NCI-H2107 treated with DMSO at 0.1 percent for 48 hours (cell line): Measurements from ENCODE around the gene PRPF31.
"Not testable (repeated sequence)": the region's sequence is repeated elsewhere in the genome, so short reads cannot be mapped to it uniquely, and the experiment has no call there.

Experiments
- DNase-seq: peaks from one replicate; lab custom pipeline; 2025; ENCODE audit not compliant: unreplicated experiment; lab: John Stamatoyannopoulos, UW

The PRPF31 gene

GRCh38 chr19:54160182-54160811 is 44.7 kb downstream of the PRPF31 start:
- DNase-seq = no peak

- peak; percentile 18 for DNase-seq
Measured at GRCh38 chr19:54160854-54161253, 45.3 kb downstream of the PRPF31 start.

- no peak for DNase-seq
Measured at GRCh38 chr19:54162241-54162805, 46.8 kb downstream of the PRPF31 start.

- DNase-seq = no peak
Measured at GRCh38 chr19:54162884-54163283, 47.3 kb downstream of the PRPF31 start.

- DNase-seq = no peak
Measured at GRCh38 chr19:54164369-54165068, 49.0 kb downstream of the PRPF31 start.

- DNase-seq = no peak
Measured at GRCh38 chr19:54165222-54165621, 49.7 kb downstream of the PRPF31 start.

- DNase-seq = peak; percentile 61
Measured at GRCh38 chr19:54168174-54168917, 52.8 kb downstream of the PRPF31 start.

GRCh38 chr19:54169149-54169740 is 53.7 kb downstream of the PRPF31 start:
- DNase-seq = no peak

GRCh38 chr19:54171736-54172431 is 56.3 kb downstream of the PRPF31 start:
- not testable (repeated sequence) for DNase-seq

- DNase-seq = peak; percentile 67
Measured at GRCh38 chr19:54172471-54173358, 57.2 kb downstream of the PRPF31 start, which contains the start of gene TMC4. TSS of gene TMC4 (minus strand) at chr19:54173160. CDS start at chr19:54173117, 43 bp downstream.

GRCh38 chr19:54173359-54173699 is 57.8 kb downstream of the PRPF31 start:
- no peak for DNase-seq

GRCh38 chr19:54173951-54174834 is 58.6 kb downstream of the PRPF31 start:
- no peak for DNase-seq

- peak; percentile 67 for DNase-seq
Measured at GRCh38 chr19:54178581-54179261, 63.2 kb downstream of the PRPF31 start.

GRCh38 chr19:54179262-54179852 is 63.8 kb downstream of the PRPF31 start:
- DNase-seq = no peak

- peak; percentile 74 for DNase-seq
Measured at GRCh38 chr19:54179921-54180461, 64.4 kb downstream of the PRPF31 start.

- DNase-seq = no peak
Measured at GRCh38 chr19:54180691-54181091, 65.1 kb downstream of the PRPF31 start.
